DOHH2 (cell line): ENCODE measurements around the gene IL1RAP.

Source experiments
- H3F3A ChIP-seq: fragments of 200-600 bp; sonication (generic), shearing (Covaris generic); 2 replicates; pipeline ENCODE4 v1.6.0; 2016; ENCODE audit warnings: antibody characterized with exemption, mild to moderate bottlenecking; ENCODE audit not compliant: control insufficient read depth, insufficient read depth
- H3K27ac ChIP-seq: fragments of 200-600 bp; sonication (generic); 2 replicates; pipeline ENCODE4 v1.5.1; 2014; ENCODE audit warnings: low read depth, mild to moderate bottlenecking, low read length, moderate library complexity
- H3K27me3 ChIP-seq: fragments of 200-600 bp; sonication (generic); 2 replicates; pipeline ENCODE4 v1.6.1; 2014; ENCODE audit warnings: mild to moderate bottlenecking, low read length, mixed read lengths; ENCODE audit not compliant: control insufficient read depth
- H3K36me3 ChIP-seq: fragments of 200-600 bp; sonication (generic); 2 replicates; pipeline ENCODE4 v1.6.1; 2014; ENCODE audit warnings: mild to moderate bottlenecking, low read length, moderate library complexity, mixed read lengths; ENCODE audit not compliant: control insufficient read depth
- H3K4me1 ChIP-seq: fragments of 200-600 bp; sonication (generic); 2 replicates; pipeline ENCODE4 v1.6.1; 2014; ENCODE audit warnings: mild to moderate bottlenecking, low read length, mixed read lengths; ENCODE audit not compliant: control insufficient read depth
- H3K4me2 ChIP-seq: fragments of 200-600 bp; sonication (generic); 2 replicates; pipeline ENCODE4 v1.6.0; 2014; ENCODE audit warnings: mild to moderate bottlenecking, low read length, moderate library complexity
- H3K4me3 ChIP-seq: fragments of 200-600 bp; sonication (generic); 2 replicates; pipeline ENCODE4 v1.5.1; 2014; ENCODE audit warnings: mild to moderate bottlenecking, low read length, mixed read lengths
- H3K79me2 ChIP-seq: fragments of 200-600 bp; sonication (generic); 2 replicates; pipeline ENCODE4 v1.6.1; 2014; ENCODE audit warnings: mild to moderate bottlenecking, low read length, mixed read lengths; ENCODE audit not compliant: control insufficient read depth
- H3K9me2 ChIP-seq: fragments of 200-600 bp; sonication (generic); replicated peaks from 2 replicates; pipeline ENCODE4 v1.6.1; 2014; ENCODE audit warnings: mild to moderate bottlenecking, low read length, mixed read lengths; ENCODE audit not compliant: control insufficient read depth
- H3K9me3 ChIP-seq: fragments of 200-600 bp; sonication (generic); 2 replicates; pipeline ENCODE4 v1.6.1; 2014; ENCODE audit warnings: antibody characterized with exemption, low read length, mixed read lengths; ENCODE audit not compliant: control insufficient read depth, insufficient read depth
- H4K20me1 ChIP-seq: fragments of 200-600 bp; sonication (generic); 2 replicates; pipeline ENCODE4 v1.6.0; 2014; ENCODE audit warnings: low read depth, mild to moderate bottlenecking, antibody characterized with exemption, low read length, moderate library complexity; ENCODE audit not compliant: control insufficient read depth, insufficient read depth
- EZH2phosphoT487 ChIP-seq: fragments of 200-600 bp; sonication (generic); IDR thresholded peaks from 2 replicates; pipeline ENCODE4 v1.6.1; 2017; ENCODE audit warnings: borderline replicate concordance, mild to moderate bottlenecking, antibody characterized with exemption, low read length, moderate library complexity, mixed read lengths
- TF ChIP-seq, protein P1 (sequence below): fragments of 200-600 bp; sonication (generic); IDR thresholded peaks from one replicate; pipeline ENCODE4 v1.5.1; 2014; ENCODE audit warnings: antibody characterized with exemption, mild to moderate bottlenecking, low read depth, low read length; ENCODE audit not compliant: poor library complexity, severe bottlenecking

Gene IL1RAP

GRCh38 chr3:190641564-190641963 lies 127.7 kb downstream of the IL1RAP start:
- Histone ChIP-seq H3K79me2 (no peaks in the 10 kb centered on the region), H3F3A (no peaks in the 10 kb centered on the region)

GRCh38 chr3:190642016-190642415 lies 128.1 kb downstream of the IL1RAP start:
- no peaks in the 10 kb centered on the region for H3K27me3 ChIP-seq
- H3K9me2 ChIP-seq = no peaks in the 10 kb centered on the region
- no peak for TF ChIP-seq EZH2phosphoT487
- TF ChIP-seq, protein P1, sequence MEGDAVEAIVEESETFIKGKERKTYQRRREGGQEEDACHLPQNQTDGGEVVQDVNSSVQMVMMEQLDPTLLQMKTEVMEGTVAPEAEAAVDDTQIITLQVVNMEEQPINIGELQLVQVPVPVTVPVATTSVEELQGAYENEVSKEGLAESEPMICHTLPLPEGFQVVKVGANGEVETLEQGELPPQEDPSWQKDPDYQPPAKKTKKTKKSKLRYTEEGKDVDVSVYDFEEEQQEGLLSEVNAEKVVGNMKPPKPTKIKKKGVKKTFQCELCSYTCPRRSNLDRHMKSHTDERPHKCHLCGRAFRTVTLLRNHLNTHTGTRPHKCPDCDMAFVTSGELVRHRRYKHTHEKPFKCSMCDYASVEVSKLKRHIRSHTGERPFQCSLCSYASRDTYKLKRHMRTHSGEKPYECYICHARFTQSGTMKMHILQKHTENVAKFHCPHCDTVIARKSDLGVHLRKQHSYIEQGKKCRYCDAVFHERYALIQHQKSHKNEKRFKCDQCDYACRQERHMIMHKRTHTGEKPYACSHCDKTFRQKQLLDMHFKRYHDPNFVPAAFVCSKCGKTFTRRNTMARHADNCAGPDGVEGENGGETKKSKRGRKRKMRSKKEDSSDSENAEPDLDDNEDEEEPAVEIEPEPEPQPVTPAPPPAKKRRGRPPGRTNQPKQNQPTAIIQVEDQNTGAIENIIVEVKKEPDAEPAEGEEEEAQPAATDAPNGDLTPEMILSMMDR = no peak
- no peaks in the 10 kb centered on the region for H3K79me2 ChIP-seq
- no peak overlapping the region for H3K4me2 ChIP-seq
- no peaks in the 10 kb centered on the region for H3F3A ChIP-seq
- no peaks in the 10 kb centered on the region for H3K36me3 ChIP-seq
- no peak overlapping the region for H3K4me3 ChIP-seq
- H3K4me1 ChIP-seq = no peaks in the 10 kb centered on the region
- no peak overlapping the region for H3K27ac ChIP-seq
- no peaks in the 10 kb centered on the region for H4K20me1 ChIP-seq
- H3K9me3 ChIP-seq = no peaks in the 10 kb centered on the region

More at GRCh38 chr3:190641564-190641963, 127.7 kb downstream of the IL1RAP start:
- Histone ChIP-seq H3K4me2 (no peak overlapping the region), H3K36me3 (no peaks in the 10 kb centered on the region), H4K20me1 (no peaks in the 10 kb centered on the region), H3K9me2 (no peaks in the 10 kb centered on the region), H3K27ac (no peak overlapping the region), H3K4me1 (no peaks in the 10 kb centered on the region), H3K4me3 (no peak overlapping the region), H3K9me3 (no peaks in the 10 kb centered on the region), H3K27me3 (no peaks in the 10 kb centered on the region)
- TF ChIP-seq, protein P1 = no peak
- no peak for TF ChIP-seq EZH2phosphoT487

- H3F3A ChIP-seq = no peaks in the 10 kb centered on the region
- TF ChIP-seq, protein P1 = no peak
- no peak for TF ChIP-seq EZH2phosphoT487
- H3K27me3 ChIP-seq = no peaks in the 10 kb centered on the region
- H3K9me3 ChIP-seq = no peaks in the 10 kb centered on the region
- no peak overlapping the region for H3K4me3 ChIP-seq
- H4K20me1 ChIP-seq = no peaks in the 10 kb centered on the region
- no peaks in the 10 kb centered on the region for H3K4me1 ChIP-seq
- no peaks in the 10 kb centered on the region for H3K9me2 ChIP-seq
- no peak overlapping the region for H3K4me2 ChIP-seq
- no peak overlapping the region for H3K27ac ChIP-seq
- H3K36me3 ChIP-seq = no peaks in the 10 kb centered on the region
- no peaks in the 10 kb centered on the region for H3K79me2 ChIP-seq
These were observed 130.2 kb downstream of the IL1RAP start for GRCh38 chr3:190644035-190644434.

DNA sequence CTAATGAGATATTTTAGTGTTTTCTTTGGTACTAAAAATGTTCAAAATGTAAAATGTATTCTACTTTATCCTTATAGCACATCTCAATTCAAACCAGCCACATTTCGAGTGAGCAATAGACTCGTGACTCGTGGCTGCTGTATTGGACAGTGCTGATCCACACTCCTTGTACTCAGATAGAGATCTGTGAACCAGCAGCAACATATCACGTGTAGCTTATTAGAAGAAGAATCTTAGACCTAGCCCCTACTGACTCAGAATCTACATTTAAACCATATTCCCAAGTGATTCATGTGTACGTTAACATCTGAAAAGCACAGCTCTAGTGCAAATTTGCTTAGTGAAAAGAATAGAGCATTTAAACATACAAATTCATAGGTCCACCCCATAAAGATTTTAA lies 130.9 kb downstream of the IL1RAP start:
- no peaks in the 10 kb centered on the region for H3K36me3 ChIP-seq
- H3K27me3 ChIP-seq = no peaks in the 10 kb centered on the region
- H3K4me1 ChIP-seq = no peaks in the 10 kb centered on the region
- H3K4me2 ChIP-seq = no peak overlapping the region
- no peaks in the 10 kb centered on the region for H3K79me2 ChIP-seq
- H3K9me2 ChIP-seq = no peaks in the 10 kb centered on the region
- no peaks in the 10 kb centered on the region for H3K9me3 ChIP-seq
- H3F3A ChIP-seq = no peaks in the 10 kb centered on the region
- TF ChIP-seq EZH2phosphoT487 = no peak
- TF ChIP-seq, protein P1 = no peak
- no peak overlapping the region for H3K27ac ChIP-seq
- H3K4me3 ChIP-seq = no peak overlapping the region
- H4K20me1 ChIP-seq = no peaks in the 10 kb centered on the region
